Mesothelial cell of epicardium (in vitro differentiated cells): ENCODE results near the gene TSHZ2. TPM values are rescaled to one million over a fixed set of nuclear protein-coding genes. Genes with fewer than 3 reads are reported as not detected.
A peak's percentile ranks its signal among the peaks of the same experiment; 100 is the strongest.

ENCODE experiments used
- DNase-seq, 2 experiments: peaks; one replicate each; pipeline ENCODE4 v3.0.0; 2021; ENCODE audit warnings: low spot score in 2 of 2; ENCODE audit not compliant: unreplicated experiment in 2 of 2
- H3K27ac Mint-ChIP-seq: 2 replicates; pipeline ENCODE4 v1.8.0; 2021; ENCODE audit warnings: mixed read lengths
- H3K27me3 Mint-ChIP-seq: 2 replicates; pipeline ENCODE4 v1.8.0; 2021; ENCODE audit warnings: low read depth, mixed read lengths
- H3K36me3 Mint-ChIP-seq: 2 replicates; pipeline ENCODE4 v1.8.0; 2021; ENCODE audit warnings: mixed read lengths
- H3K4me1 Mint-ChIP-seq: 2 replicates; pipeline ENCODE4 v1.8.0; 2021; ENCODE audit warnings: mixed read lengths
- H3K4me3 Mint-ChIP-seq: 2 replicates; pipeline ENCODE4 v1.8.0; 2021; ENCODE audit warnings: mild to moderate bottlenecking, moderate library complexity, mixed read lengths
- H3K9me3 Mint-ChIP-seq: 2 replicates; pipeline ENCODE4 v1.8.0; 2021; ENCODE audit warnings: mixed read lengths
- CTCF ChIP-seq: fragments of 200-600 bp; sonication (generic); IDR thresholded peaks from one replicate; pipeline ENCODE4 v1.5.0; 2021; ENCODE audit warnings: antibody characterized with exemption; ENCODE audit not compliant: unreplicated experiment
- total RNA-seq: library from RNA; stranded (reverse); gene quantifications from 3 replicates; pipeline ENCODE4 v1.2.1, GENCODE V29; 2021

The TSHZ2 gene
- total RNA-seq, 1 donor from 2014 or later: 28.8 TPM

DNA sequence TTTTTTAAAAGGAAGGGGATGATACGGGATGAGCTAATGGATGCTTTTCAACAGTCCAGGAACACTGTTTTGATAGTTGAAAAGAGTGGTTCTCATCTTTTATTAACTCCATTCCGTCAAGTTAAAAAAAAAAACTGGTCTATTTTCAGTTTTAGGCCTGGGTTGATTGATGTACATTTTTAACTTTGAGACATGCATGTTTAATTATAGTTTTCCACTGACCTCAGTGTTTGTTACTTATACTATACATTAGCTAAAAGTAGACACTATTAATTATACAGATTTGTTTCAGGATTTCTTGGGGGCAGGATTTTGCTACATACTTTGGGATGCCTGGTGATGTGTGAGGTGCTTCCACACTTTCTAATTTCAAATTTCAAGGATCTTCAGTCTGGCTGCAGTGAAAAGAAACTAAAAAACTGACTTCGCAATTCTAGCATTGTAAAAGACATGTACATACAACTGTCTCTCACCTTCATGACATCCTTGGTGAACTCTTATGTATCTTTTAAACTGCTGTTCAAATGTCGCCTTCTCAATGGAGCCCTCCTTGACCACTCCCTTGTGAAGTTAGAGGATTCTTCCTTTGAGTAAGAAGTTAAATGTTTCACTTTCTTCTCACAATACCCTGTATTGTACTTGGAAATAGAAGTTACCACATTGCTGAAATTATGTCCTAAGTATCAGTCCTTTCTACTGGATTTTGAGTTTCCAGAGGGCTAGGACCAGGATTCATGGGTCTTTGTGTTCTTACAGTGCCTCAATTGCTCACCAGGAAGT lies 101.7 kb downstream of the TSHZ2 start:
- Mint-ChIP-seq H3K27ac (peak overlapping the region; percentile 32), H3K4me1 (peaks cover 38% of the 10 kb centered on the region), H3K36me3 (no peaks in the 10 kb centered on the region), H3K9me3 (no peaks in the 10 kb centered on the region), H3K27me3 (no peaks in the 10 kb centered on the region), H3K4me3 (no peak overlapping the region)
- no peak for TF ChIP-seq CTCF
- DNase-seq: no peak

DNA sequence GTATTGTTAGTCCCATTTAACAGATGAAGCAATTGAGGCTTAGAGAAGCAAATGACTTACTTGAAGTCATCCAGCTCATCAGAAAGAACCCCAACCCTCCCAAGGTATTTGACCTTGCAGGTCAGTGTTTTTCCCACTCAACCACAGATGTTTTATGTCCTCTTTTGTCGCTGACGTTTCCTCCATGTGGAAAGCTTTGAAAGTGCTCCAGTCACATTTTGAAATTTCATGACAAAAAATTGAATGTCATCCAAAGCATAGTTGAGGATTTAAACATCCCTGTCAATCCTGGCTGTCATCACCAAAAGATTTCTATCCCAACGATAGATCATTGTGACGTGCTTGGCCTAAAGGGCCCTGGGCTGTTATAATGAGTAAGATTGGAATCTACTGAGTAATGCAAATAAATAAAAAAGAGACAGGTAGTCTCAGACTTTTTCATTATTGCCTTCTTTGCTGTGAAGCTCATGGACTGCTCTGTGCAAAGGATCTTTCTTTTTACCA lies 102.7 kb downstream of the TSHZ2 start:
- TF ChIP-seq CTCF: no peak
- Mint-ChIP-seq H3K27me3 (no peaks in the 10 kb centered on the region), H3K27ac (no peak overlapping the region), H3K36me3 (no peaks in the 10 kb centered on the region), H3K4me1 (peaks cover 28% of the 10 kb centered on the region), H3K9me3 (no peaks in the 10 kb centered on the region), H3K4me3 (no peak overlapping the region)
- DNase-seq: no peak

GRCh38 chr20:53076668-53077067 lies 104.5 kb downstream of the TSHZ2 start:
- no peak for TF ChIP-seq CTCF
- no peaks in the 10 kb centered on the region for H3K9me3 Mint-ChIP-seq
- no peaks in the 10 kb centered on the region for H3K27me3 Mint-ChIP-seq
- H3K27ac Mint-ChIP-seq: no peak overlapping the region
- DNase-seq: no peak
- H3K4me3 Mint-ChIP-seq: no peak overlapping the region
- peaks cover 15% of the 10 kb centered on the region for H3K4me1 Mint-ChIP-seq
- H3K36me3 Mint-ChIP-seq: no peaks in the 10 kb centered on the region

DNA sequence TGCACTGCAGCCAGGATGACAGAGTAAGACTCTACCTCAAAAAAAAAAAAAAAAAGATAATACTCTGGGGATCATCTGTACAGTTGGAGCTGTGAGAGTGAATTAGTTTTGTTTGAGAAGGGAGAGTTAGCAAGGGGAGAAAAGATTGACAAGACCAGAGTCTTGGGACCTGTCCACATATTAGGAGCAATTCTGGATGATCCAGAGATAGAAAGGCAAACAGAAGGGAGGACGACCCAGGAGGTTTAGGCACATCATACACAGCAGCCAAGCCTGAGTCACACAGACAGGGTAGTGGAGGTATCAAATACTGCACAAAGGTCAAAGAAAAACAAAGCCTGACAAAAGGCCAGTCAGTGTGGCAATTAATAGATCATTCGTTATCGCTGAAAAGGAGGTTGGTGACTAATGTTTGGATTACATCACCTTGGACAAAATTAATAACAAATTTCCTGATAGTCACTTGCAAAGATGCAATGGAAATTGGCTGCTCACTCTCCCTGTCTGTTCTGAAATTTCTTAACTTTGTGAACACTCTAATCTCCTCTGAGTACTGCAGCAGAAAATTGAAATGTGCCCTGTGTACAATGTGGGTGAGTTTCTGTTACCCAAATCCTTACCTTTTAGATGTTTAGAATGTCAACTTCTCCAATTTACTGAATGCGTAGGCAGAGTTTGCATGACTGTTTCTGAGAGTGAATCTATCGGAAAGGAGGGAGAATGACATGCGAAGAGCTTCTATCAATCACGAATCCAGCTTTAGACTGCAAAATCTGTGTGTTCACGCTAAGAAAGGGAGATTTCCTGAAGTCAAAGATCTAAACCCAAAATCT lies 105.4 kb downstream of the TSHZ2 start:
- Mint-ChIP-seq H3K4me1 (peaks cover 22% of the 10 kb centered on the region), H3K4me3 (no peak overlapping the region), H3K27me3 (no peaks in the 10 kb centered on the region), H3K36me3 (no peaks in the 10 kb centered on the region), H3K9me3 (no peaks in the 10 kb centered on the region), H3K27ac (no peak overlapping the region)
- no peak for TF ChIP-seq CTCF
- DNase-seq: no peak

- Mint-ChIP-seq H3K4me3 (no peak overlapping the region), H3K27me3 (no peaks in the 10 kb centered on the region), H3K36me3 (no peaks in the 10 kb centered on the region), H3K4me1 (peaks cover 21% of the 10 kb centered on the region), H3K27ac (no peak overlapping the region), H3K9me3 (no peaks in the 10 kb centered on the region)
- no peak for DNase-seq
- no peak for TF ChIP-seq CTCF
Observed at GRCh38 chr20:53078761-53079160, 106.6 kb downstream of the TSHZ2 start.
